Fibroblast of lung (primary cell): Measurements from ENCODE around the gene DERL2. TPM values are rescaled to one million over a fixed set of nuclear protein-coding genes. Genes with fewer than 3 reads are reported as not detected.
A peak's percentile ranks its signal among the peaks of the same experiment; 100 is the strongest.

ENCODE experiments used
- DNase-seq, 2 donors: peaks; one replicate each; pipeline versions ENCODE4 v3.0.0 to v3.0.0-alpha.2; 2010; ENCODE audit warnings: low read depth in 2 of 2
- H2AFZ ChIP-seq: 2 replicates; pipeline ENCODE4 v1.5.1; 2012; ENCODE audit warnings: low read length, control low read depth, inconsistent platforms
- H3K27ac ChIP-seq: 2 replicates; pipeline ENCODE4 v1.5.1; 2011; ENCODE audit warnings: low read length, control low read depth; ENCODE audit not compliant: insufficient read depth
- H3K27me3 ChIP-seq: 2 replicates; pipeline ENCODE4 v1.5.1; 2011; ENCODE audit warnings: mild to moderate bottlenecking, low read length; ENCODE audit not compliant: control insufficient read depth, insufficient read depth
- H3K36me3 ChIP-seq: 2 replicates; pipeline ENCODE4 v1.5.1; 2011; ENCODE audit warnings: low read length; ENCODE audit not compliant: control insufficient read depth, insufficient read depth
- H3K4me1 ChIP-seq: 2 replicates; pipeline ENCODE4 v1.5.1; 2011; ENCODE audit warnings: low read length; ENCODE audit not compliant: control insufficient read depth, insufficient read depth; ENCODE audit errors: extremely low read depth
- H3K4me2 ChIP-seq: 2 replicates; pipeline ENCODE4 v1.5.1; 2011; ENCODE audit warnings: low read length, control low read depth; ENCODE audit not compliant: insufficient read depth; ENCODE audit errors: extremely low read depth
- H3K4me3 ChIP-seq, 4 experiments: fragments of 200-600 bp in 1 of 4; sonication (generic) in 1 of 4; replicated peaks in 1 of 4; 2 replicates each; pipeline ENCODE4 v1.5.1; 2011 to 2016; ENCODE audit warnings: low read length in 4 of 4, low read depth in 3 of 4, mild to moderate bottlenecking in 3 of 4, control low read depth in 2 of 4, inconsistent platforms in 1 of 4, mixed read lengths in 1 of 4; ENCODE audit not compliant: insufficient read depth in 1 of 4; ENCODE audit errors: control extremely low read depth in 1 of 4
- H3K79me2 ChIP-seq: 2 replicates; pipeline ENCODE4 v1.5.1; 2012; ENCODE audit warnings: mild to moderate bottlenecking, low read length, inconsistent platforms; ENCODE audit not compliant: control insufficient read depth, insufficient read depth
- H3K9ac ChIP-seq: 2 replicates; pipeline ENCODE4 v1.5.1; 2011; ENCODE audit warnings: mild to moderate bottlenecking, low read length, control low read depth; ENCODE audit not compliant: insufficient read depth
- H3K9me3 ChIP-seq: 2 replicates; pipeline ENCODE4 v1.5.1; 2012; ENCODE audit warnings: low read depth, low read length; ENCODE audit not compliant: control insufficient read depth, insufficient read depth
- H4K20me1 ChIP-seq: 2 replicates; pipeline ENCODE4 v1.5.1; 2011; ENCODE audit warnings: low read length; ENCODE audit not compliant: control insufficient read depth, insufficient read depth; ENCODE audit errors: extremely low read depth
- EZH2 ChIP-seq: IDR thresholded peaks from 2 replicates; pipeline ENCODE4 v1.5.1; 2012; ENCODE audit warnings: low read length, control low read depth, mild to moderate bottlenecking; ENCODE audit errors: missing control alignments
- polyA plus RNA-seq, 2 donors: library from polyadenylated mRNA; depleted of rRNA in 1 of 2; stranded (reverse) in 1 of 2; unstranded in 1 of 2; fragments of >200 nt; gene quantifications; 2 replicates each; pipeline ENCODE4 v1.2.1, GENCODE V29; 2011 to 2012; ENCODE audit warnings: missing spikeins in 1 of 2
- total RNA-seq: library from RNA; depleted of rRNA; stranded (reverse); fragments of >200 nt; gene quantifications from 2 replicates; pipeline ENCODE4 v1.2.1, GENCODE V29; 2014
- TF ChIP-seq, protein P1 (sequence below), 2 donors: IDR thresholded peaks in 1 of 2; conservative IDR thresholded peaks in 1 of 2; 1 replicate in 1 of 2; 2 replicates in 1 of 2; pipeline ENCODE4 v1.5.1; 2011 to 2012; ENCODE audit warnings: low read length in 2 of 2, control low read depth in 1 of 2, inconsistent platforms in 1 of 2, low read depth in 1 of 2, mild to moderate bottlenecking in 1 of 2

The DERL2 gene
- total and polyA plus RNA-seq, 2 donors (not counting 1 experiment from before 2014, with no cell fraction given): 30.9 to 87.9 TPM

DNA sequence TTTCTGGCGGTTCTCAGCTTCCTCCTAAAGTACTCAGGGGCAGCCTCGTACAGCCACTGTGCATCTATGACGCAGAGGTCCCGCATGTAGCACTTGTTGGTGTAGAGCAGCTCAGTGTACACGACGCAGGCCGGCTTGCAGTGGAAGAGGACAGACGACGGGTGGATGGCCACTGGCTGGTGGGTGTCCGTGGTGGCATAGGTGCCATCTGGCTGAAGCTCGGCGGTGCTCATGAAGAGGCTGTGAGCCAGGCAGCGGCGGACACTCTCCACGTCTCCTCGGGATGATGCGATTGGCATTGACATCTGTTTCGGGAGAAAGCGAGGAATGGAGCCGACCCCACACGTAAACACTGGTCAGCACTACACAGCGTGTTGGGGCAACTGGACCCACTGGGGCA is 41.8 kb downstream of the DERL2 start:
- DNase-seq: no peak
- Histone ChIP-seq H3K36me3 (peaks cover 9% of the 10 kb centered on the region), H3K27me3 (no peaks in the 10 kb centered on the region), H3K9me3 (no peaks in the 10 kb centered on the region), H2AFZ (no peak overlapping the region), H3K79me2 (no peaks in the 10 kb centered on the region), H4K20me1 (no peaks in the 10 kb centered on the region), H3K9ac (no peak overlapping the region), H3K4me2 (no peak overlapping the region), H3K4me3 (no peak overlapping the region), H3K4me1 (no peaks in the 10 kb centered on the region), H3K27ac (no peak overlapping the region)
- TF ChIP-seq, protein P1, sequence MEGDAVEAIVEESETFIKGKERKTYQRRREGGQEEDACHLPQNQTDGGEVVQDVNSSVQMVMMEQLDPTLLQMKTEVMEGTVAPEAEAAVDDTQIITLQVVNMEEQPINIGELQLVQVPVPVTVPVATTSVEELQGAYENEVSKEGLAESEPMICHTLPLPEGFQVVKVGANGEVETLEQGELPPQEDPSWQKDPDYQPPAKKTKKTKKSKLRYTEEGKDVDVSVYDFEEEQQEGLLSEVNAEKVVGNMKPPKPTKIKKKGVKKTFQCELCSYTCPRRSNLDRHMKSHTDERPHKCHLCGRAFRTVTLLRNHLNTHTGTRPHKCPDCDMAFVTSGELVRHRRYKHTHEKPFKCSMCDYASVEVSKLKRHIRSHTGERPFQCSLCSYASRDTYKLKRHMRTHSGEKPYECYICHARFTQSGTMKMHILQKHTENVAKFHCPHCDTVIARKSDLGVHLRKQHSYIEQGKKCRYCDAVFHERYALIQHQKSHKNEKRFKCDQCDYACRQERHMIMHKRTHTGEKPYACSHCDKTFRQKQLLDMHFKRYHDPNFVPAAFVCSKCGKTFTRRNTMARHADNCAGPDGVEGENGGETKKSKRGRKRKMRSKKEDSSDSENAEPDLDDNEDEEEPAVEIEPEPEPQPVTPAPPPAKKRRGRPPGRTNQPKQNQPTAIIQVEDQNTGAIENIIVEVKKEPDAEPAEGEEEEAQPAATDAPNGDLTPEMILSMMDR (conservative IDR thresholded peaks at IDR 0.05 in 1 of 2, IDR thresholded peaks at IDR 0.05 in 1 of 2; ENCODE audit: low read depth in 1 of 2, low read length in 2 of 2): no peak
- no peak for TF ChIP-seq EZH2

GRCh38 chr17:5443728-5444127 is 42.2 kb downstream of the DERL2 start:
- H3K27me3 ChIP-seq: no peaks in the 10 kb centered on the region
- H2AFZ ChIP-seq: no peak overlapping the region
- no peak overlapping the region for H3K4me3 ChIP-seq
- H3K27ac ChIP-seq: no peak overlapping the region
- no peaks in the 10 kb centered on the region for H3K9me3 ChIP-seq
- H3K4me1 ChIP-seq: no peaks in the 10 kb centered on the region
- no peak for TF ChIP-seq EZH2
- TF ChIP-seq, protein P1 (conservative IDR thresholded peaks at IDR 0.05 in 1 of 2, IDR thresholded peaks at IDR 0.05 in 1 of 2; ENCODE audit: low read depth in 1 of 2, low read length in 2 of 2): no peak
- H3K9ac ChIP-seq: no peak overlapping the region
- H3K36me3 ChIP-seq: peaks cover 9% of the 10 kb centered on the region
- DNase-seq: no peak
- H4K20me1 ChIP-seq: no peaks in the 10 kb centered on the region
- no peak overlapping the region for H3K4me2 ChIP-seq
- H3K79me2 ChIP-seq: peaks cover 2% of the 10 kb centered on the region

GRCh38 chr17:5439446-5439764 is 46.6 kb downstream of the DERL2 start:
- Histone ChIP-seq H3K9me3 (no peaks in the 10 kb centered on the region), H3K4me1 (peaks cover 7% of the 10 kb centered on the region), H3K9ac (no peak overlapping the region), H3K4me2 (peak overlapping the region; percentile 66), H3K27me3 (no peaks in the 10 kb centered on the region), H2AFZ (peak overlapping the region; percentile 80), H4K20me1 (no peaks in the 10 kb centered on the region), H3K27ac (no peak overlapping the region), H3K79me2 (peaks cover 37% of the 10 kb centered on the region), H3K36me3 (peaks cover 8% of the 10 kb centered on the region), H3K4me3 (peak overlapping the region; percentile 9 to 86 (median 34))
- no peak for TF ChIP-seq EZH2
- TF ChIP-seq, protein P1 (conservative IDR thresholded peaks at IDR 0.05 in 1 of 2, IDR thresholded peaks at IDR 0.05 in 1 of 2; ENCODE audit: low read depth in 1 of 2, low read length in 2 of 2): no peak
- DNase-seq: no peak
